ENCODE measurements around the gene TTLL8.

The TTLL8 gene

DNA sequence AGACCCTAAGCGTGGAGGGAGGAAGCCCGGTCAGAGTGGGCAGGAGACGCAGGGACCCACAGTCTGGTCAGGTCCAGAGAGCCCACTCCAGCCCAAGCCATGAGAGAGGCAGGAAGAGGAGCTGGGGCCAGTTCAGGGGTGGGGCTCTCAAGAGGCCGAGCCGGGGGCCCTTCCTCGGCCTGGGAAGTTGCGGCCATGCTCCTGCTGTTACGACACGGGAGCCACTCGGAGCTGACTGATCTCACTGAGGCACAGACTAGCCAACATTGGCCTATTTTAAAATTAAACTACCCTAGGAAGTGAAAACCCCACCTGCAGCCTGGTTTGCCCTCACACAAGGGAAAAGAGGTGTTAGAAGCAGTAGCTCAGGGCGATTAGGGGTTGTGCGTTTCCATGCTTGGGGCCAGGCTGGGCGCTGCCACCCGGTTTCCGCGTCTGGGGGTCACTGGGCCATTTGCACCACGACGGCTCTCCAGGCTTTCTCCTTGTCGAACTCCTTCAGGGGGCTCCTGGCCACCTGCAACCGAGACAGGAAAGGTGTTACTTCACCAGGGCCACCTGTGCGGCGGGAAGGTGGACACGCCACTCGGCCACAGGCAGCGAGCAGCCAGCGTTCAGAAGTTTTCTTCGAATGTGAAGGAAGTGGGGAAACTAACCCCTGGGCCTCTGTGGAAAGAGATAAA lies 3.2 kb upstream of the TTLL8 start:
- peak; percentile 61 for DNase-seq

DNA sequence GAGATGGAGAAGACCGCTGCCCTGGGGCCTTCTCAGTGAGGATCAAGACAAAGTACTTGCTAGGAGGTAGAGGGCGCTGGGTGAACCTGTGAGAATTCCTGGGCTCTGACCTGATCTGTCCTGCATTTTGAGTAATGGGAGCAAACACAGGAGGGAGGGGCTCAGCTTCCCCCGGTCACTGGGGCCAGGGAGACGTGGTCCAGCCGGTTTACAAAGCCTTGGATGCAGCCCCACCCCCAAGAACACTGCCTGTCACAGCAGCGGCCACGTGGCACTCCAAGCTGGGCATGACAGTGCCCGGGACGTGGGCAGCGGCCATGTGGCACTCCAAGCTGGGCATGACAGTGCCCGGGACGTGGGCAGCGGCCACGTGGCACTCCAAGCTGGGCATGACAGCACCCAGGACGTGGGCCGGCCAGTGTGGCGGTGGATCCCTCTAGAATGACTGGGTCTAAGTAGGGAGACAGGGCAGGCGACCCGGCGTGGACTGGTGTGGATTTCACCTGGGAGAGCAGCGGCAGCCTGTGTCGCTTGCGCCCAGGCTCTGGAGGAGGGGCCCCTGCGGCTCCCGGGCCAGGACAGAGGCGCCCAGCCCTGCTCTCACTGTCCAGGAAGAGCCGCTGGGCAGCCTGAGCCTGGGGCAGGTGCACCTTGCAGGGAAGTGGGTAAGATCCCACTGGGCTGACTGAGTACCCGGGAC lies 2.5 kb upstream of the TTLL8 start:
- DNase-seq, result peak; percentile 66

DNA sequence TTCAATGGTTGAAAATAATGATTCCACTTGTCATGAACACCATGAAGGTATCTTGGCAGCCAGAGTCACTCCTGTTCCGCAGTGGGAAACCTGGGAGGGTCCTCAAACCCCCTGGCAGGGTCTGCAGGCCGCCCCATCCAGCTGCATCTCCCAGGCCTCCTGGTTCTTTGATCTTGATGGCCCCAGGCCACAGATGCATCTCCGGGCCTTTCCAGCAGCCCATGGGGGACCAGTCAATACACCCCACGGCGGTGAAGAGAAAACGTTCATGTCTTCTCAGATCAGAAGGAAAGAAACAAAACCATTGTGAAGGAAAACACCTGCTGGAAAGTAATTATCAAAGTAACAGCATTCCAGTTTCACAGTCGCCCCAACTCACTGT lies 1.8 kb upstream of the TTLL8 start:
- DNase-seq, result no peak

DNA sequence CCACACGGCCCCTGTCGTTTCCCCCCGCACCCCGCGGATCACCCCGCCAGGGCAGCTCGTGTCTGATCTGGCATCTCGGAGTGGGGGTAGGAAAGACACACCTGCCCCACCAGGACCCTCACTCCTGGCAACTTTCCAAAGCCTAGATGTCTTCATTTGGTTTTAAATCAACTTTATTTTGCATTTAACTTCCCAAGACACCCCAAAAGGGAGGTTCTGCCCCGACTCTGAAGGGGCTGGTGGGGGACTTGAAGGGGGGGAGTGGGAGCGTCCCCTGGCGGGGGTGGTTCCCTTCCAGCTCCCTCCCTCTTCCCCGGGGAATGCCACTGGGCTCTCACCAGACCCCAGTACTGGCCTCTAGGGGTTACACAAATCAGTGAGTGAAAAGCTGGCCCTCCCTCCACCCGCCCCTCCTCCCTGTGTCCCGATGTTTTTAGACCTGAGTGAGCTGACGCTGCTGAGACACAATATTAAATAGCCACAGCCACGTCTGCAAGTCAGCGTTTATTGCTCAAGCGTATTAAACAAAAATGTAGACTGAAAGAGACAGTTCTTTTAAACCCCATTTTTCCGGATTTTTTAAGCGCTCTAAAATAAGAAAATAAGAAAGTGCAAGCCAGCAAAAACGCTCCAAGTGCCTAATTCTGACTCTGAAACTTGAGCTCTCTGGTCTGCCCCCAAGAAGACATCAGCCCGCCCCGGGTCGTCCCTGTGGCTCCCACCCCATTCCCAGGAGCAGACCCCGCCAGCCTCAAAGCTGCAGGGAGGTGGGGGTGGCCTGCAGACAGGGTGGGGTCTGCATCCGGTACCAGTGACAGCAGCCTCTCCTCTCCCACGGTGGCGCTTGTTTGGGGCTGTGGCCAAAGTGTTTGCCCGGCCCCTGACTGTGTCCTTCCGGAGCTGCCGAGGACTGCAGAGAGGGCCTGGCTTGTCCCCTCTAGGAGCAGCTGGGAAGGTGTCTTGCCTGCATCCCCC lies 1.1 kb upstream of the TTLL8 start:
- DNase-seq, result no peak

DNA sequence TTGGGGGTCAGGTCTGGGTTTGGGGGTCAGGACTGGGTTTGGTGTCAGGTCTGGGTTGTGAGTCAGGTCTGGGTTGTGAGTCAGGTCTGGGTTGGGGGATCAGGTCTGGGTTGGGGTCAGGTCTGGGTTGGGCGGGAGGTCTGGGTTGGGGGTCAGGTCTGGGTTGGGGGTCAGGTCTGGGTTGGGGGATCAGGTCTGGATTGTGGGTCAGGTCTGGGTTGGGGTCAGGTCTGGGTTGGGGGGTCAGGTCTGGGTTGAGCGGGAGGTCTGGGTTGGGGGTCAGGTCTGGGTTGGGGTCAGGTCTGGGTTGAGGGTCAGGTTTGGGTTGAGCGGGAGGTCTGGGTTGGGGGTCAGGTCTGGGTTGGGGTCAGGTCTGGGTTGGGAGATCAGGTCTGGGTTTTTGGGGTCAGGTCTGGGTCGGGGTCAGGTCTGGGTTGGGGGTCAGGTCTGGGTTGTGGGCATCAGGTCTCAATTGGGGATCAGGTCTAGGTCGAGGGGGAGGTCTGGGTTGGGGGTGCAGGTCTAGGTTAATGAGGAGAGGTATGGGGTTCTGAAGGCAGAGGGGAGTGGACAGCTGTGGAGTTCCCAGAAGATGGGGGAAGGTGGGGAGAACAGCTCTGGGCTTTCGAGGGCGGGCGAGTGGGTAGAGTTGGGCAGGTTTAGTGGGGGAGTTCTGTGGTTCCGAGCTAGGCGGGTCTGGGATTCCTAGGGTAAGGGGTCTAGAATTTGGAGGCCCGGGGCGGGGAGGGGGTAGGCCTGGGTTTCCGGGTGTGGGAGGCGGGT lies 629 bp downstream of the TTLL8 start:
- DNase-seq, result no peak

DNA sequence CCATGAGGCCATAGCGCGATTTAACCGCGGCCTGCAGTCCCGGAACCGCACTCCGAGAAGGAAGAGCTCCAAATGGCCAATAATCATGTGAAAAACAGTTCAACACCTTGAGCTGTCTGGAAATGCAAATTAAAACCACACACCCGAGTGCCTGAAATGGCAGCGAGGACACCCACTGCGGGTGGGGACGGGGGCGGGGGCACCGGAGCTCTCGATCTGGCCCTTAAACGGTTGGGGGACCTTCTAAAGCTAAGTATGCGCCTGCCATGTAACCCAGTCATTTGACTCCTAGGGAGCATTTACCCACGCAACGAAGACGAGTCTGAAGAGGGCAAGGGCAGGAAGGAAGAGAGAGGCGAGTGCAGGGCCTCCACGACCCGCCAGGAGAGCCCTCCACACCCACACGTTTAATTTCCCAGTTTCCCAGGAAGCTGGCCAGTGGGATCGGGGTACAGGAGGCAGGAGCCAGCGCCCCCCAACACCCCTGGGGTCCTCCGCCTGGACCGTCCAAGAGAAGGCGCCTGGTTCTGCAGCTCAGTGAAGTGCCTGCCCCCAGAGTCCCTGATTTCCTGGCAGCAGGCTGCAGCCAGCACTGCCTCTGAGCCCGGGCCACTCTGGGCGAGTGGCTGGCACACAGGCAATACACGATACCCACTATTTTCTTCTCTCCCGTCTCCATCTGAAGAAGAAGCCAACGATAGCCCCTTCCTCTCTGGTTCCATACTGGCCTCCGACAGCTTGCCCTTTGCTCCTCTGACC lies 1.7 kb downstream of the TTLL8 start:
- DNase-seq, result no peak

DNA sequence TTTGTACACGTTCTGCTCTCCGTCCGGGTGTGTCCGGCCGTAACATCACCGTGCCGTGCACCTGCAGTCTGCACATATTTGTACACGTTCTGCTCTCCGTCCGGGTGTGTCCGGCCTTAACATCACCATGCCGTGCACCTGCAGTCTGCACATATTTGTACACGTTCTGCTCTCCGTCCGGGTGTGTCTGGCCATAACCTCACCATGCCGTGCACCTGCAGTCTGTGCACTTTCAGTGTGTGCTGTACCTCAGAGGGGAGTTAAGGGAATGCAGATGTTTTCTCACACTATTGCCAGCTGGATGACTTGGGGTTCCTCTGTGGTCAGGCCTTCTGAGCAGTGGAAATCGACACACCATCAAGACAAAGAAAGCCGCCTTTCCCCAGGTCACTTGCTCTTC lies 4.2 kb downstream of the TTLL8 start:
- DNase-seq, result peak; percentile 54

DNA sequence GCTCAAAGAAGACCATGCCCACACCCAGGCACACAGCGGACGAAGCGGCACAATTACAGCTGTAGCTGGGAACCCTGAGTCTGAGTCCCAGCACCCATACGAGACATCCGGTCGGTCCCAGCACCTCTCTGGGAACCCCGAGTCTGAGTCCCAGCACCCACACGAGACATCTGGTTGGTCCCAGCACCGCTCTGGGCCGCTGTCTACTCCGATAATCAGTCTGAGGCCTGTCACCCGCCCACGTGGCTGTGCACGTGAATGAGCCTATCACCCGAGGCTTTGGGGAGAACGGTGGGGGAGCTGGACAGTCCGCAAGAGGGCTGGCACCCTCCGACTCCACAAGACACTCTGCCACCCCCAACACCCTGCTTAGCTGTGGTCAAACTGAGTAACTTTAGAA lies 6.2 kb downstream of the TTLL8 start:
- no peak for DNase-seq

DNA sequence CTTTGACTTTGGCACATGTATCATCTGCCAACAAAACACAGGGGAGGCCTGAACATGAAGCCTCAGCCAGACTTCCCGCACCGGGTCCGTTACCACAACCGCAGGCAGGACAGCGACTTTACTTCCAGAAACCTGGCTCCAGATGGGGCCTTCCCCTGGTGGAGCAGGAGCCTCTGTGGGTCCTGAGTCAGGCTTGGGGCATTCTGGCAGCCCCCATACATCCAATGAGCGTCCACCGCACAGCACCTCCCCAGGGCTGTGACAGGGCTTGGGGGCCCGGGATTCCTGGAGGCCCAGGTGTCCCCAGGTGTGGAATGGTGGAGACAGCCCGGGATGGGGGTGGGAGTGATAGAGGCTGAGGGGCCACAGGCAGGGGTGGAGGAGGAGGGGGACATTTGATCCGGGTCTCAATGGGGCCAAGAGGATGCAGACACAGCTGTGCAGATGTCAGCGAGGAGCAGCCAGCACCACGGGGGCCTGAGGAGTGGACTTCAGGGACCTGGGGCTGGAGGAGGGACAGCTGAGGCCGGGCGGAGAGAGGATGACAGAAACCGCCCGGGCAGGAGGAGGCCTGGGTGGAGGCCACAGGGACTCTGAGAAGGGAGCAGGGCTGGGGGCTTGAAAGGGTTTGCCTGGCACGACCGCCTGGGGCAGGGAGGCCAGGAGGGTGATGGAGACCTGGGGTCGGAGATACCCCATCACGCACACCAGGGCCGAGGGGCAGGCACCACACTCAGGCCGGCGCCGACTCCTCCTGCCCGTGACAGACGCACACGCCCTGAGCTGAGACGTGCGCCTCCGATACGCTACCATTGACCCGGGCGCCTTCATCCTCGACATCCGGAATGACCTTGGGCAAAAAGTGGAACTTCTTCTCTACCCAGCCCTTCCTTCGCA lies 8.6 kb downstream of the TTLL8 start:
- no peak for DNase-seq

DNA sequence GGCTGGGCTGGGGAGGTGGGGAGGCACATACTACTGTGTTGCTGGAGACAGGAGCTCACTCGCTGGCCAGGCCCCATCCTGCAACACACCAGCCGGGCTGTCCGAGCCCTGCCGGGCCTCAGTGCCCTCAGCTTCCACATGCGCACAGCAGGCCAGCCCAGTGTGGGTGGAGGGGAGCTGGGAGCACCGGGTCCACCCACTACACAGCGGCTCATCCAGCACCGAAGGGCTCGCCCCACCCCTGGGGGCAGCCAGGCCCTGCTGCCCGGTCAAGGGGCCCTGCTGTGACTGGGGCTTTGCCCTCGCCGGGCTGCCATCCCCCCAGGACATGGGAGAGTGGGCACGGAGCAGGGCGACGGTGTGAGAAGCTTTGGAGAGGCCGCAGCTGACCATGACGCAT lies 9.3 kb downstream of the TTLL8 start:
- no peak for DNase-seq

DNA sequence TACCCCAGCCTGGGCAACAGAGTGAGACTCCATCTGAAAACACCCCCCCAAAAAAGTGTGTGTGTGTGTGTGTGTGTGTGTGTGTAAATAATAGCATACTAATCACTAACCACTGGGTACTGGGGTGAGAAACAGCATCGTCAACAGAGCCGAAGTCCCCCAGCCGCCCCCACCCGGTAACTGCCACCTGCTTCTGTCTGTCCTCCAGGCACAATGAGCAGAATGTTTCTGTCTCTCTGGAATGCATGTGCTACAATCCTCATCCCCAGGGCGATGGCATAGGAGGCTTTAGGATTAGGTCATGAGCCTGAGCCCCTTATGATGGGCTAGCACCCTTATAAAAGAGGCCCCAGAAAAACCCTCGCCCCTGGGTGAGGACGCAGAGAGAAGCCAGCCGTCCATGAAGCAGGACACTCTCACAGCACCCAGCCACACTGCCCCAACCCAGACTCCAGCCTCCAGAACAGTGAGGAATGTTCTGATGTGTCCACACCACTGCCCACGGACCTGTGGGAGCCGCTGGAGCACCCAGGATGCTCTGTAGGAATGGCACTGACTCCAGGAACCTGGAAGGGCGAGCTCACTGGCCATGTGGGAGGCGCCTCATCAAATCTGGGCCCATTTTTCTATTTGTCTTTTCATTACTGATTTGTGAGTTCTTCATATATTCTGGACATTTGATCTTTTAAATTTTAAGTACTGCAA lies 9.9 kb downstream of the TTLL8 start:
- no peak for DNase-seq

DNA sequence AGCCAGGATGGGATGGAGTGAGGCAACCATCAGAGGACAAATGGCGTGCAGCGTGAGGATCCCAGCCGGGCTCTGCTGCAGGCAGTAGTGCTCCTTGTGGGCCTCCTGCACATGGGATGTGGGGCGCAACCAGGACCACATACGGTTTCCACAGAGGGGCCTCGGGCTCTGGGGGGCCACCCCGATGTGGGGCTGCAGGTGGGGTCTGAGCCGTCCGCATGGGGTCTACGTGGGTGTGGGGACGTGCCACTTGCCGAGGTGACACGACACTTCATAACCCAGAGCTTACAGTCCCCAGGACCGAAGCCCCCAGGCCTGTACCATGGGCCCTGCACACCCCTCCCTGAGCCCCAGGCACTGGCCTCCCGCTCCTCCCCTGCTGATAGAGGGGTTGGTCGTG lies 10.8 kb downstream of the TTLL8 start:
- DNase-seq, result no peak

DNA sequence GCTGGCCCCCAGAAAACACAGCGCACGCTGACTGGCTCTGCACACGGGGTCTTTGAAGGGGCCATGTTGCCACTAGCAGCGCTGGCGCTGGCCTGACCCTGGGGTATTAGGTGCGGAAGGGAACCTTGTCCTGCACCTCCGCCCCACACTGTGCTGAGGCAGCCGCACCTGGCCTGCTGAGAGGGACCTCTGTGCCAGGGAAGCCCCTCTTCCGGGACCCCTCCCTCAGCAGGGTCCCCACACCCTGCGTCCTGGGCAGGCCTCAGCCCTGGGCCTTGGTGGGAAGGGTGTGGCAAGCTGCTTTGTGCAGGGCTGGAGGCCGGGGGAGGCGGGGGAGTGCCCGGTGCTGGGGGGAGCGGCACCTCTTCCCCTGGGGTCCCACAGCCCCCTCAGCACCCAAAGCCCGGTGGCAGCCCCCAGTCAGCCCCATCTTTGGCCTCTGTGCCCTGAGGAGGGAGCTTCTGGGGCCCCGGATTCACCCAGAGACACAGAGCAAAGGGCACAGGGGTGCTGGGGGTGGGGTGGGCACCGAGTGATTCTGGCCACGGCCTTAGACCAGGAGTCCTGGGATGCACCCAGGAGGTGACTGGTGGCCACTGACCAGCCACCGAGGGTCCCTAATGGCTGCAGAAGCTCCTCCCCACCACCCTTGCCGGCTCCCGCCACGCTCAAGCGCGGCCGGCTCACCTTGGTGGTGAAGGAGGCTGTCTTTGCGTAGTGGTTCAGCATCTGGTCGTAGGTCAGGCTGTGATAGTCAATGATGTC lies 11.4 kb downstream of the TTLL8 start:
- no peak for DNase-seq

DNA sequence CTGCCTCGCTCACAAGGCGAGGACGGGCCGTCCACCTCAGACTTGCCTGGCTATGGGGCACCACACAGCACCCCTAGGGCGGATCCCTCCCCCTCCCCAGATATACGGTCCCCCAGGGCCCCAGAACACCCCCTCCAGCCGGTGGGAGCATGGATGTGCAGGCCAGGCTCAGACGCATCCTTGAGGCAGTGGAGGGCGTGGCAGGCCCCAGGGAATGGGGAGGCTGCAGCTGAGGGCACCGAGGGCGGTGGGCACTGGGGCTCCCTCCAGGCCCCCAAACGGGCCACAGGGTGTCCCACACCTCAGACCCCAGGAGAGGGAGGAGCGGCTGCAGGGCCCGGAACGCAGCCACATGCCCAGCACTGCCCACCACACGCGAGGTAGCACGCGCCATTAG lies 12.1 kb downstream of the TTLL8 start:
- no peak for DNase-seq

DNA sequence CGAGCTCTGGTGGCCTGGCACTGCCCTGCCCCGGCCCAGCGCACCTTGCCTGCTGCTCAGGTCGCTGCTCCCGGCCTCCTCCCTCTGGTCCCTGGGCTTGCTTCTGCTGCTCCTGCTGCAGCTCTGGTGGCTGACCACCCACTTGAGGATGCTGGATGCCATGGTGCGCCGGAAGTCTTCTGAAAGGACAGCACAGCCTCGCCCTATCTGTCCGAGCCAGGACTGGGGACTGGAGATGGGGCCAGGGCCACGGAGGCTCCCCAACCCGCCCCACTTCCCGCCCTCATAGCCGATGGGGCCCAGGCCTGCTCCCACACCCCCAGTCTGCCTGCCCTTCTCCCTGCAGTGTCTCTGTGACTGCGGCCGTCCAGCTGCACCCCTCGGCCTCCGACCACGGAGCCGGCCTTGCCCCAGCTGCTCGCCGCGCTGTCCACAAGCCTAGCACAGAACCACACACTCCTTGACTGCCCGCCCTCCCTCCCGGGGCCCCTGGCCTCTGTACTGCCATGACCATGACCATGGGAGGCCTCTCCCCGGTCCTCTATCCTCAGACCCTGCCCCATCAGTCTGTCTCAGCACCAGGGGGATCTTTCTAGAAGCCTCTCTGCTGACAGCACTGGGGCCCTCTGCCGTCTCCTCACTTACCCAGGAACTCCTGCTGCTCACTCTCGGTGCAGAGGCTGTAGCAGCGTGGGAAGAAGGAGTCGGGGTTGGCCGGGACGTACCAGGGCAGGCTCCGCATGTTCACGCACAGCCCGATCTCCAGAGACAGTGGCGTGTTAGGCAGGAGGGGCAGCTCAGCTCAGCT lies 12.7 kb downstream of the TTLL8 start:
- DNase-seq, result no peak

DNA sequence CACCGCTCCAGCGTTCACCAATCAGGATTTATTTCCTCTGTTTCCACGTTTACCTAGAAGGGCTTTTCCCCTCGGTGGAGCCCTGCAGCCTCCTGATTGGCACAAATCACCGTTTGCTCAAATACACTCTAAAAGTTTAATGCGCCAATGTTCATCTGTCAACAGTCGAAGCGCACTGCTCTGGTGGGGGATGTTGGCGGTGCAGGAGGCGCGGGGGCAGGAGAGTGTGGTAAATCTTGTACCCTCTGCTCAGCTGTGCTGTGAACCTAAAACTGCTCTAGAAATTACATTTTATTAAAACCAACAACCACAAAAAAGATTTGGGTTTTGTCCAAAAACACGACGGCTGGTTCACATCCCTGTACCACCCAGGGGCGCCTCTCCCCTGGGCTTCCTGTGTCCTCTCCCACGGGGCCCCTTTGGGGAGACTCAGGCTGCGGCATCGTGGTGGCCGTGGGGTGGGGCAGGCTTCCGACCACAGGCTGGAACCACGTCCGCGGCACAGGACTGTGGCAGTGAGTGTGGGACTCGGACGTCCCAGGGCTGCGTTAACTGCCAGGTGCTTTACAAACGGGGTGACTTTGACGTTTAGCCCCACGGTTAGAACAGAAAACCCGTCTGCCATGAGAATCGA lies 13.5 kb downstream of the TTLL8 start:
- no peak for DNase-seq

DNA sequence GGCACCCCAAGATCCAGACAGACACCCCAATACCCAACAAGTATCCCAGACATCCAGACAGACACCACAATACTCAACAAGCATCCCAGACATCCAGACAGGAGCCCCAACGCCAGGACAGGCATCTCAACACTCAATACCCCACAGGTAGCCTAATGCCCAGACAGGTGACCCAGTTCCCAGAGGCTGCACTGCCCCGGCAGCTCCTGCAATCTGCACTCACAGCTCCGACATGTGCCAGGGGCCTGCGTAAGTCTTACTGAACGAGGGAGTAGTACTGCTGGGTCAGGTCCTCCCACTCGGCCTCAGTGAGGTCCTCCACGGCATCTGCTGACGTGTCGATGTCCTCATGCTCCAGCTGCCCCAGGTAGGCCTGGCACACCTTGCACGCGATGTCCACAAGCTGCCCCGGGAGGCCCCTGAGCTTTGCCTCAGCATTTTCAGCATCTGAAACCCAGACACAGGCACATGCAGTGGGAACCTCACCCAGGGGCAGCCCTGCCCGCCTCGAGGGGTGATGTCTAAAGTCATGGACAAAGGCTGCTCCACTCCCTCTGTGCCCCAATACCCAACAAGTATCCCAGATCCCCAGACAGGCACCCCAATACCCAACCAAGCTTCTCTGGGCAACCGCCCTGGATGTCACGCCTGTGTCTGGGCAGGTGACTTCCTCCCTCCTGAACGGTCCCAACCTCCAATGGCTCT lies 16.6 kb downstream of the TTLL8 start:
- peak; percentile 14 for DNase-seq

DNA sequence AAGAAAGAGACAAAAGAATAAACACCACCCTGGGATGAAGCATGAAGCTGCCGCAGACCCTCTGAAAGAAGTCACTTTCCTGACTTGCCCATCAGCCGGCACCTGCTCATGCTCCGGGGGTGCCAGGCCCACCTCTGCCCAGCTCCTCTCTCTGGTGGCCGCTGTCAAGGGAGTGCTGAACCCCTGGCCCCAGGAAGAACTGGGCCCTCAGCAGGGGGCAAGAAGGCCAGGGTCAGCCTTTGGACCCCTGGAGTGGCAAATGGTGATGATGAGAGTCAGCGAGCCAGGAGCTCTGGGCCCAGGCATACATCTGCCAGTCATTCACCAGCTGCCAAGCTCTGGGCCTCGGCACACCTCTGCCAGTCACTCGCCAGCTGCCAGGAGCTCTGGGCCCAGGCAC lies 17.4 kb downstream of the TTLL8 start:
- no peak for DNase-seq
